ENCODE measurements around the gene ZDHHC21.

- no peak for TF ChIP-seq CTCF (conservative IDR thresholded peaks at IDR 0.05 in 1 of 2, IDR thresholded peaks at IDR 0.05 in 1 of 2; ENCODE audit: extremely low read depth in 1 of 2, insufficient read depth in 1 of 2, low read depth in 1 of 2, low read length in 2 of 2)
- no peak for TF ChIP-seq EZH2 (IDR thresholded peaks at IDR 0.05; ENCODE audit: borderline replicate concordance, low read length)
Observed at GRCh38 chr9:14574173-14574572, 119.1 kb downstream of the ZDHHC21 start.

Data from mammary epithelial cell (primary cell).